ENCODE data around the gene SLIT3. TPM values are rescaled to one million over a fixed set of nuclear protein-coding genes. Genes with fewer than 3 reads are reported as not detected.

SLIT3 gene
- total RNA-seq, 4 donors from 2014 or later, result 6.8 to 23.1 (median 13.3) TPM

DNA sequence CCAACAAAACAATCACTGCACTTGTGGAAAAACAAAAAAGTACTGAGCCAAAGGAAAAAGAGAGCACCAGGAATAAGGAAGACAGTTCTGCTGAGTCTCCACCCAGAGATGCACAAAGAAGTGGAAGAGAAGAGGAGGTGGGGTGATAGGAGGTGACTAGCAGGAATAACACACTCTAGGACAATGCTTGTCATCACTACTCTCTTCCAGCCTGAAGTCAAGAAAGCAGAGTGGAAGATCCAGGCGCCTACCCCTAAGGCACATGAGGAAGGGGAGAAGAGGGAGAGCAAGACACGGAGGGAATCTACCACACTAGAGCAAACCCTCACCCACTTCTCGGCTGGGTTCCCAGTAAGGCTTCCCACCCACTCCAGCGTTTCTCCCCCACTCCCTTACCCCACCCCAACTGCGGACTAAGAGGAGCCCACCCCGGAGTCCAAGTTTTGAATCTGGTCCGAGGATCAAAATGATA lies 1.7 kb downstream of the SLIT3 start:
- Histone ChIP-seq H3K4me3 (peak overlapping the region in 1 of 4 donors; percentile 48), H3K27ac (peak overlapping the region in 1 of 4 donors; percentile 65), H3K36me3 (no peaks in the 10 kb centered on the region), H3K27me3 (no peaks in the 10 kb centered on the region), H3K4me1 (peaks cover 0 to 4% (median 0%) of the 10 kb centered on the region in 4 donors), H3K9me3 (no peaks in the 10 kb centered on the region)
- no peak for DNase-seq
- TF ChIP-seq, protein P1, sequence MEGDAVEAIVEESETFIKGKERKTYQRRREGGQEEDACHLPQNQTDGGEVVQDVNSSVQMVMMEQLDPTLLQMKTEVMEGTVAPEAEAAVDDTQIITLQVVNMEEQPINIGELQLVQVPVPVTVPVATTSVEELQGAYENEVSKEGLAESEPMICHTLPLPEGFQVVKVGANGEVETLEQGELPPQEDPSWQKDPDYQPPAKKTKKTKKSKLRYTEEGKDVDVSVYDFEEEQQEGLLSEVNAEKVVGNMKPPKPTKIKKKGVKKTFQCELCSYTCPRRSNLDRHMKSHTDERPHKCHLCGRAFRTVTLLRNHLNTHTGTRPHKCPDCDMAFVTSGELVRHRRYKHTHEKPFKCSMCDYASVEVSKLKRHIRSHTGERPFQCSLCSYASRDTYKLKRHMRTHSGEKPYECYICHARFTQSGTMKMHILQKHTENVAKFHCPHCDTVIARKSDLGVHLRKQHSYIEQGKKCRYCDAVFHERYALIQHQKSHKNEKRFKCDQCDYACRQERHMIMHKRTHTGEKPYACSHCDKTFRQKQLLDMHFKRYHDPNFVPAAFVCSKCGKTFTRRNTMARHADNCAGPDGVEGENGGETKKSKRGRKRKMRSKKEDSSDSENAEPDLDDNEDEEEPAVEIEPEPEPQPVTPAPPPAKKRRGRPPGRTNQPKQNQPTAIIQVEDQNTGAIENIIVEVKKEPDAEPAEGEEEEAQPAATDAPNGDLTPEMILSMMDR (IDR thresholded peaks at IDR 0.05), result no peak
- TF ChIP-seq POLR2A (IDR thresholded peaks at IDR 0.05), result no peak

- DNase-seq, result no peak
- TF ChIP-seq POLR2A (IDR thresholded peaks at IDR 0.05), result no peak
- TF ChIP-seq, protein P1 (IDR thresholded peaks at IDR 0.05), result no peak
- Histone ChIP-seq H3K27me3 (no peaks in the 10 kb centered on the region), H3K4me3 (no peak overlapping the region), H3K9me3 (no peaks in the 10 kb centered on the region), H3K36me3 (no peaks in the 10 kb centered on the region), H3K27ac (no peak overlapping the region), H3K4me1 (peaks cover 0 to 4% (median 0%) of the 10 kb centered on the region in 4 donors)
Measured at GRCh38 chr5:169298193-169298592, 2.7 kb downstream of the SLIT3 start.

GRCh38 chr5:169296419-169297143 lies 4.4 kb downstream of the SLIT3 start:
- no peaks in the 10 kb centered on the region for H3K27me3 ChIP-seq
- H3K4me1 ChIP-seq, result peaks cover 0 to 4% (median 0%) of the 10 kb centered on the region in 4 donors
- no peak overlapping the region for H3K4me3 ChIP-seq
- DNase-seq, result no peak
- TF ChIP-seq, protein P1 (IDR thresholded peaks at IDR 0.05), result no peak
- no peak for TF ChIP-seq POLR2A (IDR thresholded peaks at IDR 0.05)
- H3K36me3 ChIP-seq, result no peaks in the 10 kb centered on the region
- H3K27ac ChIP-seq, result peak overlapping the region in 1 of 4 donors; percentile 2
- H3K9me3 ChIP-seq, result no peaks in the 10 kb centered on the region

- no peak overlapping the region for H3K4me3 ChIP-seq
- H3K27ac ChIP-seq, result no peak overlapping the region
- DNase-seq, result no peak
- H3K9me3 ChIP-seq, result no peaks in the 10 kb centered on the region
- no peak for TF ChIP-seq POLR2A (IDR thresholded peaks at IDR 0.05)
- TF ChIP-seq, protein P1 (IDR thresholded peaks at IDR 0.05), result no peak
- H3K36me3 ChIP-seq, result no peaks in the 10 kb centered on the region
- peaks cover 0 to 1% (median 0%) of the 10 kb centered on the region in 4 donors for H3K4me1 ChIP-seq
- no peaks in the 10 kb centered on the region for H3K27me3 ChIP-seq
Measured at GRCh38 chr5:169295306-169295705, 5.6 kb downstream of the SLIT3 start.

DNA sequence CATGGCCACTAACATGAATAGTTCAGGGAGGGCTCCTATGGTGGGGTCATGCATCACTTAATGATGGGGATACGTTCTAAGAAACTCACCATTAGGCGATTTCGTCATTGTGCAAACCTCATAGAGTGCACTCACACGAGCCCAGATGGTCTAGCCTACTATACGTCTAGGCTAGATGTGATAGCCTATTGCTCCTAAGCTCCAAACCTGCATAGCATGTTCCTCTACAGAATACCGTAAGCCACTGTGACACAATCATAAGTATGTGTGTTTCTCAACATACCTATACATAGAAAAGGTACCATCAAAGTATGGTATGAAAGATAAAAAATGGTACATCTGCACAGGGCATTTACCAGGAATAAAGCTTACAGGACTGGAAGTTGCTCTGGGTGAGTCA lies 6.3 kb downstream of the SLIT3 start:
- no peak overlapping the region for H3K4me3 ChIP-seq
- DNase-seq, result no peak
- H3K4me1 ChIP-seq, result no peaks in the 10 kb centered on the region
- no peaks in the 10 kb centered on the region for H3K27me3 ChIP-seq
- no peak overlapping the region for H3K27ac ChIP-seq
- H3K9me3 ChIP-seq, result no peaks in the 10 kb centered on the region
- no peaks in the 10 kb centered on the region for H3K36me3 ChIP-seq
- no peak for TF ChIP-seq POLR2A (IDR thresholded peaks at IDR 0.05)
- TF ChIP-seq, protein P1 (IDR thresholded peaks at IDR 0.05), result no peak

All from Peyer's patch (tissue), 4 donors.